HepG2 (cell line): ENCODE results near the gene TPD52L2. TPM values are rescaled to one million over a fixed set of nuclear protein-coding genes. Genes with fewer than 3 reads are reported as not detected.

ENCODE experiments used
- ATAC-seq: fragments of 200-7000 bp; cut with Tn5 transposase; 3 replicates; pipeline ENCODE4 v1.9.1; 2020; ENCODE audit warnings: mild to moderate bottlenecking, moderate library complexity
- BruUV-seq: library from RNA; stranded (reverse); fragments of 400-500 nt; replicated peaks from 2 replicates; lab custom pipeline; 2021; lab: Mats Ljungman, UMichigan
- CTCF ChIA-PET: fragments of 300-600 bp; formaldehyde crosslinking; extraction: SDS; loops from one replicate; lab custom pipeline; 2021; ENCODE audit warnings: low total read pairs, inconsistent platforms, low intra/inter-chr PET ratio; lab: Yijun Ruan, JAX
- POLR2A ChIA-PET: fragments of 350-600 bp; sonication (Branson Sonifier 250); formaldehyde crosslinking; loops from one replicate; lab custom pipeline; 2020; ENCODE audit warnings: antibody characterized with exemption, inconsistent platforms; lab: Yijun Ruan, JAX
- DNase-seq: peaks from one replicate; pipeline ENCODE4 v3.0.0-alpha.2; 2015; ENCODE audit warnings: low spot score
- FAIRE-seq: peaks from 3 replicates; lab custom pipeline; 2011; peaks lifted over from hg19 to GRCh38; lab: Jason Lieb, UNC
- H2AFZ ChIP-seq: one replicate; pipeline ENCODE4 v1.6.1; 2011; ENCODE audit warnings: low read length, inconsistent platforms
- H3K27ac ChIP-seq: fragments of 300-600 bp; 3 replicates; pipeline ENCODE4 v1.8.0; 2011; ENCODE audit warnings: mixed run types, mild to moderate bottlenecking, mixed read lengths, low read length, inconsistent platforms; ENCODE audit not compliant: insufficient read depth; ENCODE audit errors: extremely low read length
- H3K27me3 ChIP-seq, 2 experiments: fragments of 200-600 bp in 1 of 2; 2 replicates in 1 of 2; 3 replicates in 1 of 2; pipeline versions ENCODE4 v1.6.0 to v1.8.0; 2011; ENCODE audit warnings: low read length in 2 of 2, mild to moderate bottlenecking in 2 of 2, moderate library complexity in 2 of 2, inconsistent platforms in 1 of 2; ENCODE audit not compliant: insufficient read depth in 2 of 2, control insufficient read depth in 1 of 2
- H3K36me3 ChIP-seq, 2 experiments: fragments of 200-600 bp in 1 of 2; replicated peaks in 1 of 2; 2 replicates in 1 of 2; 3 replicates in 1 of 2; pipeline versions ENCODE4 v1.5.1 to v1.8.0; 2011; ENCODE audit warnings: low read length in 2 of 2, inconsistent platforms in 1 of 2; ENCODE audit not compliant: insufficient read depth in 2 of 2, control insufficient read depth in 1 of 2
- H3K4me1 ChIP-seq: 2 replicates; pipeline ENCODE4 v1.5.1; 2012; ENCODE audit warnings: low read length, inconsistent platforms; ENCODE audit not compliant: insufficient read depth
- H3K4me2 ChIP-seq: 2 replicates; pipeline ENCODE4 v1.6.0; 2011; ENCODE audit warnings: low read depth, low read length, inconsistent platforms
- H3K4me3 ChIP-seq, 3 experiments: fragments of 200-600 bp in 1 of 3; sonication (generic), shearing (Covaris generic) in 1 of 3; replicated peaks in 1 of 3; 2 replicates each; pipeline ENCODE4 v1.5.1; 2011 to 2016; ENCODE audit warnings: low read length in 3 of 3, inconsistent platforms in 2 of 3, low read depth in 2 of 3, mild to moderate bottlenecking in 2 of 3, control low read depth in 1 of 3, mixed read lengths in 1 of 3; ENCODE audit not compliant: insufficient read depth in 1 of 3
- H3K79me2 ChIP-seq: one replicate; pipeline ENCODE4 v1.6.1; 2011; ENCODE audit warnings: low read length, inconsistent platforms; ENCODE audit not compliant: insufficient read depth
- H3K9ac ChIP-seq: 2 replicates; pipeline ENCODE4 v1.6.0; 2011; ENCODE audit warnings: mild to moderate bottlenecking, low read depth, low read length, inconsistent platforms; ENCODE audit not compliant: insufficient read depth
- H3K9me3 ChIP-seq: 2 replicates; pipeline ENCODE4 v1.5.1; 2012; ENCODE audit warnings: mild to moderate bottlenecking, low read length
- H4K20me1 ChIP-seq: 2 replicates; pipeline ENCODE4 v1.6.0; 2011; ENCODE audit warnings: inconsistent platforms, mild to moderate bottlenecking, low read length, moderate library complexity; ENCODE audit not compliant: insufficient read depth
- BRD4 ChIP-seq: sonication (generic); formaldehyde crosslinking; IDR thresholded peaks from 2 replicates; pipeline ENCODE4 v1.4.0; 2020; ENCODE audit warnings: missing genetic modification reagents
- CC2D1A ChIP-seq: sonication (generic); formaldehyde crosslinking; IDR thresholded peaks from 2 replicates; pipeline ENCODE4 v1.8.1; 2023; ENCODE audit warnings: mild to moderate bottlenecking, missing genetic modification reagents
- EED ChIP-seq: sonication (generic); formaldehyde crosslinking; IDR thresholded peaks from 2 replicates; pipeline ENCODE4 v1.5.0; 2020; ENCODE audit warnings: mild to moderate bottlenecking, missing genetic modification reagents
- HNRNPL ChIP-seq: fragments of 200-400 bp; formaldehyde crosslinking; IDR thresholded peaks from 2 replicates; pipeline ENCODE4 v1.6.1; 2017; ENCODE audit warnings: mild to moderate bottlenecking, low read depth, low read length
- KLF6 ChIP-seq: IDR thresholded peaks from 2 replicates; pipeline ENCODE4 v1.8.0; 2016; ENCODE audit warnings: missing biosample characterization, missing genetic modification reagents
- MED8 ChIP-seq: sonication (generic); formaldehyde crosslinking; IDR thresholded peaks from 2 replicates; pipeline ENCODE4 v1.8.1; 2023; ENCODE audit warnings: mild to moderate bottlenecking, missing genetic modification reagents; ENCODE audit not compliant: insufficient replicate concordance
- MTF2 ChIP-seq: sonication (generic); formaldehyde crosslinking; IDR thresholded peaks from 2 replicates; pipeline ENCODE4 v1.5.0; 2020; ENCODE audit warnings: missing genetic modification reagents, borderline replicate concordance
- NFKB2 ChIP-seq: sonication (generic); formaldehyde crosslinking; IDR thresholded peaks from 2 replicates; pipeline ENCODE4 v1.4.0; 2020; ENCODE audit warnings: missing genetic modification reagents, borderline replicate concordance
- RBAK ChIP-seq: sonication (generic); formaldehyde crosslinking; IDR thresholded peaks from 2 replicates; pipeline ENCODE4 v1.5.1; 2020; ENCODE audit warnings: mild to moderate bottlenecking, missing genetic modification reagents
- SIN3A ChIP-seq: IDR thresholded peaks from 2 replicates; pipeline ENCODE4 v1.6.1; 2011; ENCODE audit warnings: low read depth, mild to moderate bottlenecking, control low read depth, low read length, borderline replicate concordance
- TCF12 ChIP-seq, 2 experiments: fragments of 450-650 bp in 1 of 2; sonication (generic) in 1 of 2; formaldehyde crosslinking in 1 of 2; IDR thresholded peaks; 2 replicates each; pipeline versions ENCODE4 v1.6.1 to v1.8.0; 2017 to 2022; ENCODE audit warnings: antibody characterized with exemption in 1 of 2, mild to moderate bottlenecking in 1 of 2, missing genetic modification reagents in 1 of 2, moderate library complexity in 1 of 2
- TP53 ChIP-seq: sonication (generic); formaldehyde crosslinking; conservative IDR thresholded peaks from 2 replicates; pipeline ENCODE4 v1.4.0; 2020; ENCODE audit warnings: missing genetic modification reagents
- ZFP41 ChIP-seq: sonication (generic); formaldehyde crosslinking; IDR thresholded peaks from 2 replicates; pipeline ENCODE4 v1.4.0; 2020; ENCODE audit warnings: mild to moderate bottlenecking, missing genetic modification reagents, borderline replicate concordance
- ZNF235 ChIP-seq: sonication (generic); formaldehyde crosslinking; IDR thresholded peaks from 2 replicates; pipeline ENCODE4 v1.8.1; 2023; ENCODE audit warnings: mild to moderate bottlenecking, missing genetic modification reagents, borderline replicate concordance
- ZNF329 ChIP-seq: sonication (generic); formaldehyde crosslinking; IDR thresholded peaks from 2 replicates; pipeline ENCODE4 v1.9.0; 2021; ENCODE audit warnings: low read depth, mild to moderate bottlenecking, missing genetic modification reagents
- ZNF543 ChIP-seq: sonication (generic); formaldehyde crosslinking; IDR thresholded peaks from 2 replicates; pipeline ENCODE4 v1.4.0; 2020; ENCODE audit warnings: mild to moderate bottlenecking, missing genetic modification reagents
- ZNF660 ChIP-seq: sonication (generic); formaldehyde crosslinking; IDR thresholded peaks from 2 replicates; pipeline ENCODE4 v1.5.1; 2020; ENCODE audit warnings: mild to moderate bottlenecking, low read depth, missing genetic modification reagents, borderline replicate concordance
- ZNF879 ChIP-seq: sonication (generic); formaldehyde crosslinking; IDR thresholded peaks from 2 replicates; pipeline ENCODE4 v1.8.1; 2023; ENCODE audit warnings: missing genetic modification reagents
- WGBS: methylation state at CpG from one replicate; pipeline ENCODE4 v1.1.6; 2017; ENCODE audit warnings: low lambda C conversion rate; 5-methylcytosine and 5-hydroxymethylcytosine counted together
- in situ Hi-C: cut with HindIII; loops from 2 replicates; pipeline ENCODE4 v1.10.0; 2017; ENCODE audit warnings: low pct_unique_long_range_greater_than_20kb; ENCODE audit not compliant: extremely low pct_ligation_motif_present
- intact Hi-C: fragments of 100-400 bp; cut with micrococcal nuclease; formaldehyde crosslinking; loops from one replicate; pipeline ENCODE4 v1.10.0; 2022; ENCODE audit not compliant: unreplicated experiment
- polyA plus RNA-seq, 8 experiments: library from polyadenylated mRNA; depleted of rRNA in 3 of 8; stranded (reverse) in 7 of 8; unstranded in 1 of 8; fragments of >200 nt; fragmentation: Illumina TruSeq in 4 of 8; extraction: Trizol in 4 of 8; gene quantifications; 2 replicates each; pipeline versions ENCODE4 v1.2.1 to v1.2.3, GENCODE V29; 2011 to 2016; ENCODE audit warnings: low read depth in 4 of 8, missing spikeins in 1 of 8, mixed read lengths in 1 of 8; ENCODE audit not compliant: insufficient read depth in 1 of 8
- total RNA-seq, 5 experiments: library from RNA; depleted of rRNA; stranded (reverse); fragments of >200 nt; fragmentation: Illumina TruSeq; extraction: Trizol; gene quantifications; 2 replicates each; pipeline ENCODE4 v1.2.3, GENCODE V29; 2016; ENCODE audit warnings: low read depth in 1 of 5
- TF ChIP-seq, protein P1 (sequence below), 2 experiments: sonication (generic) in 1 of 2; formaldehyde crosslinking in 1 of 2; IDR thresholded peaks; 2 replicates each; pipeline versions ENCODE4 v1.5.1 to v1.6.1; 2011 to 2020; ENCODE audit warnings: borderline replicate concordance in 1 of 2, low read depth in 1 of 2, low read length in 1 of 2, mild to moderate bottlenecking in 1 of 2, missing genetic modification reagents in 1 of 2, moderate library complexity in 1 of 2
- TF ChIP-seq, protein P2 (sequence below): sonication (generic); formaldehyde crosslinking; IDR thresholded peaks from 2 replicates; pipeline ENCODE4 v1.8.0; 2023; ENCODE audit warnings: mild to moderate bottlenecking, missing genetic modification reagents

Gene TPD52L2
- total and polyA plus RNA-seq, 2 of the 13 experiments (the other 11 are each of a cell fraction or from before 2014, with no cell fraction given) = 156 to 184 TPM

DNA sequence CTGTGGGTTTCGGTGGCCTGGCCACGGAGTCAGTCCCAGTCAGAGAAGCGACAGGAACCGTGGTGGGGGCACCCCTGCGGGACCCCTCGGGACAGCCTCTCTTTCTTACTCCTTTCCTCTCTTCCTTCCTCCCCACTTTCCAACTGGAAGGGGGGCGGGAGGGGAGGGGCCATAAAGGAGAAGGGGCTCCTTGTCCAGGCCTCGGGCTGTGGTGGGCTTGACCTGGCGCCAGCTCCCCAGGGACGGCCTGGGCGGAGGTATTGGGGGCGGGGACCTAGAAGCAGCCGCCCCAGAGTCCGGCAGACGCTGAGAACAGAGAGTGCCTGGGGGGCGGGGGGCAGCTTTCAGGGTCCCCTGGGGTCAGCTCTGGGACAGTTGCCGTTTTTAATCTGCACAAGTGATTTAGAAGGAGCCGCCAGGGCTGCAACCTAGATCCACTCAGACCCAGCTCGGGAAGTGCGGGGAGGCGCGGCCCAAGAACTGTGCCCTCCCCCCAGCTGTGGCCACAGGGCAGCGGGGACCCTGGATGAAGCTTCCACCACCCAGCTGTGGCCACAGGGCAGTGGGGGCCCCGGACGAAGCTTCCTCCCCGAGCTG is 10.2 kb upstream of the TPD52L2 start:
- Histone ChIP-seq H3K4me1 (peaks cover 62% of the 10 kb centered on the region), H3K4me2 (peak overlapping the region; percentile 93), H3K9ac (peak overlapping the region; percentile 68), H2AFZ (no peak overlapping the region), H3K4me3 (peak overlapping the region; percentile 60 to 83 (median 66)), H3K27ac (no peak overlapping the region), H3K27me3 (peaks cover 3 to 11% of the 10 kb centered on the region in 2 experiments; a peak in 4 of 5 replicates), H3K36me3 (no peaks in the 10 kb centered on the region), H3K79me2 (no peaks in the 10 kb centered on the region), H4K20me1 (no peaks in the 10 kb centered on the region), H3K9me3 (no peaks in the 10 kb centered on the region)
- ChIA-PET POLR2A (interaction anchor here (1.1 to 3.7 kb wide), 7 partner anchors 8 to 203 kb away, joined by 3 to 59 read pairs (median 6); partner anchors contain the start of genes ARFRP1, TPD52L2 and ZGPAT), CTCF (no interaction called here)
- DNase-seq = no peak
- no peak for FAIRE-seq
- in situ Hi-C loops = loop anchor here (5.0 kb wide), 3 partner anchors 33 to 148 kb away; partner anchors contain the start of genes ARFRP1 and ZGPAT
- intact Hi-C loops = no loop called here
- BruUV-seq = no TSS peak
- peak; percentile 7 for ATAC-seq
- WGBS = 1% methylated on average over 22 of the region's 26 CpGs
- 0 out of 2 replicates have a peak, but pooled peaks have one; percentile 20 for TF ChIP-seq RBAK (CRISPR knock-in tag)
- TF ChIP-seq HNRNPL = 0 out of 2 replicates have a peak, but pooled peaks have one; percentile 52
- peak; percentile 73; the same call in 1 of the 2 replicates for TF ChIP-seq ZNF879 (CRISPR knock-in tag)
- peak; percentile 18; the same call in 1 of the 2 replicates for TF ChIP-seq ZNF235
- TF ChIP-seq, protein P1, sequence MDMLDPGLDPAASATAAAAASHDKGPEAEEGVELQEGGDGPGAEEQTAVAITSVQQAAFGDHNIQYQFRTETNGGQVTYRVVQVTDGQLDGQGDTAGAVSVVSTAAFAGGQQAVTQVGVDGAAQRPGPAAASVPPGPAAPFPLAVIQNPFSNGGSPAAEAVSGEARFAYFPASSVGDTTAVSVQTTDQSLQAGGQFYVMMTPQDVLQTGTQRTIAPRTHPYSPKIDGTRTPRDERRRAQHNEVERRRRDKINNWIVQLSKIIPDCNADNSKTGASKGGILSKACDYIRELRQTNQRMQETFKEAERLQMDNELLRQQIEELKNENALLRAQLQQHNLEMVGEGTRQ (IDR thresholded peaks at IDR 0.05; ENCODE audit: low read depth, low read length) = no peak
- TF ChIP-seq, protein P1 (CRISPR knock-in tag; IDR thresholded peaks at IDR 0.05; ENCODE audit: borderline replicate concordance) = no peak
- TF ChIP-seq ZNF329 = 0 out of 2 replicates have a peak, but pooled peaks have one; percentile 34
- peak; percentile 13; the same call in 1 of the 2 replicates for TF ChIP-seq EED
- no peak for TF ChIP-seq NFKB2 (CRISPR knock-in tag)
- TF ChIP-seq, protein P2, sequence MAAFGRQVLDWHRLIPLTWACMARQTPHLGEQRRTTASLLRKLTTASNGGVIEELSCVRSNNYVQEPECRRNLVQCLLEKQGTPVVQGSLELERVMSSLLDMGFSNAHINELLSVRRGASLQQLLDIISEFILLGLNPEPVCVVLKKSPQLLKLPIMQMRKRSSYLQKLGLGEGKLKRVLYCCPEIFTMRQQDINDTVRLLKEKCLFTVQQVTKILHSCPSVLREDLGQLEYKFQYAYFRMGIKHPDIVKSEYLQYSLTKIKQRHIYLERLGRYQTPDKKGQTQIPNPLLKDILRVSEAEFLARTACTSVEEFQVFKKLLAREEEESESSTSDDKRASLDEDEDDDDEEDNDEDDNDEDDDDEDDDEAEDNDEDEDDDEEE (CRISPR knock-in tag) = no peak
- TF ChIP-seq MTF2 = 0 out of 2 replicates have a peak, but pooled peaks have one; percentile 24
- TF ChIP-seq TCF12 (IDR thresholded peaks at IDR 0.05) = no peak
- peak; percentile 59; the same call in 1 of the 2 replicates for TF ChIP-seq TCF12 (CRISPR knock-in tag; IDR thresholded peaks at IDR 0.05)
- TF ChIP-seq CC2D1A = no peak
- no peak for TF ChIP-seq ZNF660 (CRISPR knock-in tag)
- TF ChIP-seq TP53 (CRISPR knock-in tag) = no peak
- TF ChIP-seq KLF6 = 0 out of 2 replicates have a peak, but pooled peaks have one; percentile 28
- peak; percentile 33; the same call in 1 of the 2 replicates for TF ChIP-seq BRD4 (CRISPR knock-in tag)
- peak; percentile 23 for TF ChIP-seq MED8
- TF ChIP-seq SIN3A = 0 out of 2 replicates have a peak, but pooled peaks have one; percentile 6
- peak; percentile 57; the same call in 1 of the 2 replicates for TF ChIP-seq ZNF543 (CRISPR knock-in tag)
- 0 out of 2 replicates have a peak, but pooled peaks have one; percentile 42 for TF ChIP-seq ZFP41 (CRISPR knock-in tag)
